Heart left ventricle (tissue), 13 donors: Measurements from ENCODE around the gene FANCI.

Experiments used
- POLR2A ChIP-seq, 2 donors: fragments of 450-650 bp; IDR thresholded peaks; one replicate each; pipeline ENCODE4 v1.6.1; 2017; ENCODE audit warnings: antibody characterized with exemption in 2 of 2, mild to moderate bottlenecking in 2 of 2, moderate library complexity in 2 of 2
- TF ChIP-seq, protein P1 (sequence below), 12 donors: fragments of 200-600 bp; sonication (generic) in 4 of 12; IDR thresholded peaks; one replicate each; pipeline versions ENCODE4 v1.5.0 to v1.8.0; 2018 to 2022; ENCODE audit warnings: antibody characterized with exemption in 12 of 12, mild to moderate bottlenecking in 5 of 12
- donor health status: ischemic (EF 13 %, LVEDD 7.1; RV severe dilation, severe dysfunction).
- donor health status: DM: no; HTN: yes; CAD: no.
- donor health status: DM: no; HTN: no; CAD: no.
- donor health status: ischemic (EF 25% LVEDD 6.9; RV normal size, moderate dysfunction).
- donor health status: ischemic (EF 25% LVEDD 5.7; RV mildly dilated, moderate dysfunction).
- donor health status: ischemic (EF 35%, LVEDD 5.7; RV mildly dilated, moderate dysfunction).
- donor health status: nonischemic (EF 11% LVEDD 7.7; RV severe dilation, severe dysfunction).
- donor health status: DM: yes; HTN: yes; CAD: no.
- donor health status: PGD.
- donor health status: ischemic (EF 29% LVEDD 5.4; RV normal size, mild dysfunction).
- donor health status: nonischemic (EF 23%, LVEDD 6.1; RV moderate dilation, normal function).

GRCh38 chr15:89317186-89317720, 73.5 kb downstream of the FANCI start:
- TF ChIP-seq, protein P1, sequence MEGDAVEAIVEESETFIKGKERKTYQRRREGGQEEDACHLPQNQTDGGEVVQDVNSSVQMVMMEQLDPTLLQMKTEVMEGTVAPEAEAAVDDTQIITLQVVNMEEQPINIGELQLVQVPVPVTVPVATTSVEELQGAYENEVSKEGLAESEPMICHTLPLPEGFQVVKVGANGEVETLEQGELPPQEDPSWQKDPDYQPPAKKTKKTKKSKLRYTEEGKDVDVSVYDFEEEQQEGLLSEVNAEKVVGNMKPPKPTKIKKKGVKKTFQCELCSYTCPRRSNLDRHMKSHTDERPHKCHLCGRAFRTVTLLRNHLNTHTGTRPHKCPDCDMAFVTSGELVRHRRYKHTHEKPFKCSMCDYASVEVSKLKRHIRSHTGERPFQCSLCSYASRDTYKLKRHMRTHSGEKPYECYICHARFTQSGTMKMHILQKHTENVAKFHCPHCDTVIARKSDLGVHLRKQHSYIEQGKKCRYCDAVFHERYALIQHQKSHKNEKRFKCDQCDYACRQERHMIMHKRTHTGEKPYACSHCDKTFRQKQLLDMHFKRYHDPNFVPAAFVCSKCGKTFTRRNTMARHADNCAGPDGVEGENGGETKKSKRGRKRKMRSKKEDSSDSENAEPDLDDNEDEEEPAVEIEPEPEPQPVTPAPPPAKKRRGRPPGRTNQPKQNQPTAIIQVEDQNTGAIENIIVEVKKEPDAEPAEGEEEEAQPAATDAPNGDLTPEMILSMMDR (IDR thresholded peaks at IDR 0.05): no peak
- TF ChIP-seq POLR2A (IDR thresholded peaks at IDR 0.05): no peak
